H1 (cell line): ENCODE data around the gene IST1. TPM values are rescaled to one million over a fixed set of nuclear protein-coding genes. Genes with fewer than 3 reads are reported as not detected.

ENCODE experiments used
- BACH1 ChIP-seq: IDR thresholded peaks from 2 replicates; pipeline ENCODE4 v1.6.1; 2012; ENCODE audit warnings: low read length, improper control_type of control experiment
- BRCA1 ChIP-seq: IDR thresholded peaks from 2 replicates; pipeline ENCODE4 v1.6.1; 2012; ENCODE audit warnings: low read depth, low read length, improper control_type of control experiment
- CHD7 ChIP-seq: fragments of 300-600 bp; sonication (generic); IDR thresholded peaks from 2 replicates; pipeline ENCODE4 v1.7.1; 2012; ENCODE audit warnings: low read length, moderate library complexity, mild to moderate bottlenecking, inconsistent platforms; ENCODE audit not compliant: insufficient replicate concordance
- GABPA ChIP-seq: IDR thresholded peaks from 2 replicates; pipeline ENCODE4 v1.6.1; 2011; ENCODE audit warnings: mild to moderate bottlenecking, low read length, moderate library complexity, borderline replicate concordance; ENCODE audit not compliant: insufficient read depth
- MAFK ChIP-seq: IDR thresholded peaks from 2 replicates; pipeline ENCODE4 v1.6.1; 2012; ENCODE audit warnings: low read depth, mild to moderate bottlenecking, improper control_type of control experiment, low read length
- polyA plus RNA-seq, 7 experiments: library from polyadenylated mRNA; depleted of rRNA in 3 of 7; stranded (reverse) in 5 of 7; unstranded in 2 of 7; fragments of >200 nt in 5 of 7; fragments of 200-250 nt in 2 of 7; gene quantifications; 1 replicate in 5 of 7; 2 replicates in 1 of 7; 4 replicates in 1 of 7; pipeline versions ENCODE4 v1.2.1 to v1.2.3, GENCODE V29; 2011 to 2013; ENCODE audit warnings: missing spikeins in 2 of 7, mixed read lengths in 2 of 7
- total RNA-seq: library from RNA; stranded (reverse); fragmentation: NEBNext Ultra II Directional; extraction: Animal tissue kit (Norgen Biotek cat#: 25700); gene quantifications from 2 replicates; pipeline ENCODE4 v1.2.1, GENCODE V29; 2021

IST1 gene
- total and polyA plus RNA-seq, 2 of the 8 experiments (the other 6 are each of a cell fraction or from before 2014, with no cell fraction given): 190 to 248 TPM

- TF ChIP-seq CHD7: no peak
- TF ChIP-seq BACH1: no peak
- no peak for TF ChIP-seq GABPA
- no peak for TF ChIP-seq MAFK
- TF ChIP-seq BRCA1: no peak
Observed at GRCh38 chr16:71943887-71944286, 48.6 kb downstream of the IST1 start (continued).
